Suprapubic skin (tissue), 4 donors: ENCODE measurements around the gene C16orf86. TPM values are rescaled to one million over a fixed set of nuclear protein-coding genes. Genes with fewer than 3 reads are reported as not detected.
A peak's percentile ranks its signal among the peaks of the same experiment; 100 is the strongest.

Source experiments
- DNase-seq, 2 donors: peaks; one replicate each; pipeline ENCODE4 v3.0.0-alpha.2; 2019; ENCODE audit warnings: low spot score in 2 of 2
- H3K27ac ChIP-seq: fragments of 200-600 bp; sonication (generic); one replicate; pipeline ENCODE4 v1.5.1; 2019
- H3K27me3 ChIP-seq: fragments of 200-600 bp; sonication (generic); one replicate; pipeline ENCODE4 v1.5.1; 2019
- H3K36me3 ChIP-seq: fragments of 200-600 bp; sonication (generic); one replicate; pipeline ENCODE4 v1.5.1; 2019
- H3K4me1 ChIP-seq: fragments of 200-600 bp; sonication (generic); one replicate; pipeline ENCODE4 v1.5.1; 2019
- H3K4me3 ChIP-seq: fragments of 200-600 bp; sonication (generic); one replicate; pipeline ENCODE4 v1.5.1; 2019; ENCODE audit warnings: mild to moderate bottlenecking
- H3K9me3 ChIP-seq: fragments of 200-600 bp; sonication (generic); one replicate; pipeline ENCODE4 v1.5.1; 2019
- CTCF ChIP-seq, 2 donors: fragments of 200-600 bp in 1 of 2; fragments of 450-650 bp in 1 of 2; sonication (generic) in 1 of 2; IDR thresholded peaks; one replicate each; pipeline ENCODE4 v1.5.1; 2016 to 2019; ENCODE audit warnings: antibody characterized with exemption in 2 of 2, mild to moderate bottlenecking in 1 of 2, moderate library complexity in 1 of 2
- EP300 ChIP-seq: sonication (generic); formaldehyde crosslinking; IDR thresholded peaks from one replicate; pipeline ENCODE4 v1.6.1; 2017; ENCODE audit warnings: antibody characterized with exemption
- POLR2A ChIP-seq, 2 donors: fragments of 450-650 bp; IDR thresholded peaks; one replicate each; pipeline ENCODE4 v1.6.1; 2017; ENCODE audit warnings: antibody characterized with exemption in 2 of 2, mild to moderate bottlenecking in 2 of 2, moderate library complexity in 2 of 2
- POLR2AphosphoS5 ChIP-seq, 3 donors: sonication (generic); formaldehyde crosslinking; IDR thresholded peaks; one replicate each; pipeline ENCODE4 v1.6.1; 2017; ENCODE audit warnings: antibody characterized with exemption in 3 of 3
- WGBS: methylation state at CpG from one replicate; pipeline ENCODE4 v1.1.5; 2018; 5-methylcytosine and 5-hydroxymethylcytosine counted together
- total RNA-seq, 4 donors: library from RNA; depleted of rRNA; stranded (reverse); fragments of >200 nt; gene quantifications; one replicate each; pipeline ENCODE4 v1.1.0, GENCODE V29; 2016

C16orf86 gene
- total RNA-seq, 4 donors from 2014 or later = 2.1 to 6.8 (median 3.6) TPM

- H3K4me3 ChIP-seq = no peak overlapping the region
- H3K4me1 ChIP-seq = peaks cover 20% of the 10 kb centered on the region
- H3K27me3 ChIP-seq = peaks cover 25% of the 10 kb centered on the region
- TF ChIP-seq POLR2AphosphoS5 (IDR thresholded peaks at IDR 0.05) (no peak), EP300 (no peak), POLR2A (IDR thresholded peaks at IDR 0.05) (no peak), CTCF (IDR thresholded peaks at IDR 0.05) (no peak)
- no peaks in the 10 kb centered on the region for H3K9me3 ChIP-seq
- H3K36me3 ChIP-seq = peaks cover 28% of the 10 kb centered on the region
- no peak overlapping the region for H3K27ac ChIP-seq
- 30% methylated on average over 9 of the region's 10 CpGs for WGBS
- DNase-seq = peak in 1 of 2 donors; percentile 67
Measured at GRCh38 chr16:67641779-67642708, 24.6 kb upstream of the C16orf86 start.

- H3K27me3 ChIP-seq = peaks cover 45% of the 10 kb centered on the region
- H3K27ac ChIP-seq = no peak overlapping the region
- H3K4me1 ChIP-seq = peaks cover 30% of the 10 kb centered on the region
- peaks cover 9% of the 10 kb centered on the region for H3K36me3 ChIP-seq
- H3K9me3 ChIP-seq = no peaks in the 10 kb centered on the region
- H3K4me3 ChIP-seq = no peak overlapping the region
- 91% methylated on average over 9 of the region's 9 CpGs for WGBS
- peak; percentile 34 to 41 for DNase-seq
- TF ChIP-seq POLR2AphosphoS5 (IDR thresholded peaks at IDR 0.05) (no peak), CTCF (IDR thresholded peaks at IDR 0.05) (no peak), POLR2A (IDR thresholded peaks at IDR 0.05) (no peak), EP300 (no peak)
Measured at GRCh38 chr16:67644038-67644437, 22.6 kb upstream of the C16orf86 start.

GRCh38 chr16:67645397-67646121 lies 21.1 kb upstream of the C16orf86 start:
- H3K27ac ChIP-seq = no peak overlapping the region
- H3K36me3 ChIP-seq = no peaks in the 10 kb centered on the region
- 85% methylated on average over 6 of the region's 15 CpGs for WGBS
- no peaks in the 10 kb centered on the region for H3K9me3 ChIP-seq
- peaks cover 39% of the 10 kb centered on the region for H3K4me1 ChIP-seq
- peak; percentile 65 to 67 for DNase-seq
- TF ChIP-seq CTCF (IDR thresholded peaks at IDR 0.05) (no peak), POLR2AphosphoS5 (IDR thresholded peaks at IDR 0.05) (no peak), POLR2A (IDR thresholded peaks at IDR 0.05) (no peak), EP300 (no peak)
- H3K4me3 ChIP-seq = peak overlapping the region; percentile 35
- H3K27me3 ChIP-seq = peaks cover 60% of the 10 kb centered on the region

GRCh38 chr16:67647111-67647651 lies 19.4 kb upstream of the C16orf86 start:
- Histone ChIP-seq H3K4me3 (no peak overlapping the region), H3K4me1 (peaks cover 31% of the 10 kb centered on the region), H3K9me3 (no peaks in the 10 kb centered on the region), H3K27ac (no peak overlapping the region), H3K27me3 (peaks cover 73% of the 10 kb centered on the region), H3K36me3 (no peaks in the 10 kb centered on the region)
- DNase-seq = no peak
- TF ChIP-seq EP300 (no peak), POLR2A (IDR thresholded peaks at IDR 0.05) (no peak), CTCF (IDR thresholded peaks at IDR 0.05) (no peak), POLR2AphosphoS5 (IDR thresholded peaks at IDR 0.05) (no peak)
- WGBS = 73% methylated on average over 3 of the region's 15 CpGs

GRCh38 chr16:67647681-67648080 lies 18.9 kb upstream of the C16orf86 start:
- Histone ChIP-seq H3K4me3 (no peak overlapping the region), H3K27me3 (peaks cover 78% of the 10 kb centered on the region), H3K27ac (no peak overlapping the region), H3K4me1 (peaks cover 31% of the 10 kb centered on the region), H3K36me3 (no peaks in the 10 kb centered on the region), H3K9me3 (no peaks in the 10 kb centered on the region)
- DNase-seq = no peak
- WGBS = 77% methylated on average over 12 of the region's 13 CpGs
- no peak for TF ChIP-seq CTCF (IDR thresholded peaks at IDR 0.05)
- no peak for TF ChIP-seq POLR2A (IDR thresholded peaks at IDR 0.05)
- TF ChIP-seq POLR2AphosphoS5 (IDR thresholded peaks at IDR 0.05) = no peak
- TF ChIP-seq EP300 = no peak
